ENCODE data around the gene PCID2.
"Not testable (repeated sequence)": the region's sequence is repeated elsewhere in the genome, so short reads cannot be mapped to it uniquely, and the experiment has no call there.

PCID2 gene

DNA sequence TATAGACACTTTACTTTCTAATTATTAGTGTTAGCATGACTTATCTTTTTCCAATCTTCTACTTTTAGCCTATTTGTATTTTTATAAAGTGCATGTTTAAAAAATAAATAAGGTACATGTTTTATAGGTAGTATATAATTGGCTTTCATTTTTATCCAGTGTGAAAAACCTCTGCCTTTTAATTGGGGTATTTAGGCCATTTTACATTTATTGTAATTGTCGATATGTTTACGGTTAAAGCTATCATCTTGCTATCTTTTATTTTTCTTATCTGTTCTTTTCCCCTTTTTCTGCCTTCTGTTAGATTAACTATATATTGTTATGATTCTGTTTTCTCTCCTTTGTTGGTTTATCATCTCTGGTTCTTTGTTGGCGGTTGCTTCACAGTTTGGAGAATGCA, 40.9 kb downstream of the PCID2 start:
- in situ Hi-C loops (cut with MboI; ENCODE audit: low pct_unique_long_range_greater_than_20kb, low sequenced_read_pairs, unreplicated experiment): no loop called here
- TF ChIP-seq, protein P1, sequence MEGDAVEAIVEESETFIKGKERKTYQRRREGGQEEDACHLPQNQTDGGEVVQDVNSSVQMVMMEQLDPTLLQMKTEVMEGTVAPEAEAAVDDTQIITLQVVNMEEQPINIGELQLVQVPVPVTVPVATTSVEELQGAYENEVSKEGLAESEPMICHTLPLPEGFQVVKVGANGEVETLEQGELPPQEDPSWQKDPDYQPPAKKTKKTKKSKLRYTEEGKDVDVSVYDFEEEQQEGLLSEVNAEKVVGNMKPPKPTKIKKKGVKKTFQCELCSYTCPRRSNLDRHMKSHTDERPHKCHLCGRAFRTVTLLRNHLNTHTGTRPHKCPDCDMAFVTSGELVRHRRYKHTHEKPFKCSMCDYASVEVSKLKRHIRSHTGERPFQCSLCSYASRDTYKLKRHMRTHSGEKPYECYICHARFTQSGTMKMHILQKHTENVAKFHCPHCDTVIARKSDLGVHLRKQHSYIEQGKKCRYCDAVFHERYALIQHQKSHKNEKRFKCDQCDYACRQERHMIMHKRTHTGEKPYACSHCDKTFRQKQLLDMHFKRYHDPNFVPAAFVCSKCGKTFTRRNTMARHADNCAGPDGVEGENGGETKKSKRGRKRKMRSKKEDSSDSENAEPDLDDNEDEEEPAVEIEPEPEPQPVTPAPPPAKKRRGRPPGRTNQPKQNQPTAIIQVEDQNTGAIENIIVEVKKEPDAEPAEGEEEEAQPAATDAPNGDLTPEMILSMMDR (IDR thresholded peaks at IDR 0.05; ENCODE audit: extremely low read depth, insufficient read depth, missing control alignments): no peak

DNA sequence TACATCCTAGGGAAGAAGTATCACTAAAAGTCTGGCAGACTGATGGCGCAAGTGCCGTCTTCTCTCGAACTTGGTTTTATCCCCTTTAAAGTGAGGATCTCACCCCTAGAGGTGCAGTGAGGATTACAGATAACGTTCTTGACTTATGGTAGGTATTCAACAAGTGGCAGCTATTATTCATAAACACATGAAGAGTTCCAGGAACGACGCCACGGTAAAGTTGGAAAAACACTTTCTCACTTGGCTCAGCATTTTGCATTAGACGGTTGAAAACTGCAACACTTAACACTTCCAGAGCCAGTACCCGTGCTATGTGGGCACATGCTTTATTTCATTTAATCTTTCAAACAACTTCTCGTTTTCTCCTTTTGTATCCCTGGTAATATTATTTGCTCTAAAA, 41.3 kb downstream of the PCID2 start:
- TF ChIP-seq, protein P1 (IDR thresholded peaks at IDR 0.05; ENCODE audit: extremely low read depth, insufficient read depth, missing control alignments): no peak
- in situ Hi-C loops (cut with MboI; ENCODE audit: low pct_unique_long_range_greater_than_20kb, low sequenced_read_pairs, unreplicated experiment): no loop called here
- DNase-seq (ENCODE audit: low spot score): no peak

More for the DNA sequence above, 40.9 kb downstream of the PCID2 start:
- no peak for DNase-seq (ENCODE audit: low spot score)

DNA sequence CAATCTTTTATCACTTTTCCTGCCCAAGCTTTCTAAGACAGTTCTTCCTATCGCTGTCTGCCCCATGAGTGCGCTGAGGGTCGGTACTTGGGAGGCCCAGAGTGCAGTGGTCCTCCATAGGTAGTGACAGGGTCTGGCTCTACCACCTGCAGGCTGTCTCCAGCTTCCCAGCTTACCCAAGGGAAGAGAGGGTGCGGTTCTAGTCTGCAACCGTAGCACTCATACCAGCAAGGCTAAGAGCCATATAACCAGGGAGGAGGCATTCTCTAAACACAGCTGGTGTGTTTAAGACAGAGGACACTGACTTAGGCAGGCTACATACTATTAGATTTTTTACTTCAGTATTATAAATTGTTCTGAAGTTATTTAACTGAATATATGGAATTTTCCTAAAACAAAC, 41.8 kb downstream of the PCID2 start:
- no peak for DNase-seq (ENCODE audit: low spot score)
- TF ChIP-seq, protein P1 (IDR thresholded peaks at IDR 0.05; ENCODE audit: extremely low read depth, insufficient read depth, missing control alignments): no peak
- in situ Hi-C loops (cut with MboI; ENCODE audit: low pct_unique_long_range_greater_than_20kb, low sequenced_read_pairs, unreplicated experiment): no loop called here

DNA sequence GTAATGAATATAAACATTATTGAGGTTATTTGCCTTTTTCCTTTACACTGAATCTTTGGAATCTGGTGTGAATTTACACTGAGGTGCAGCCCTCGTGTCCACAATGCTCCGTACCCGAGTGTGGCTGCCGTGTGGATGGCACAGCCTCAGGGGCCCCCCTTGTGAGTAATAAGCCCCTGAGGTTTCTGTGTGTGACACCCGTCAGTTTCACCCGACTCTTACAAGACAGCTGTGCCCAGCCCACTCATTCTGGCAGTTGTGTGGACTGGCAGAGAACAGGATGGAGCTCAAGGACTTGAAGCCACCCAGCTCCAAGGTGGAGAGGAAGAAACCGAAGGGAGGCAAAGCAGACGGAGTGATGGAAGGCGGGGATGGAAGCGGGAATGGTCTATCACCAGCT, 42.2 kb downstream of the PCID2 start:
- in situ Hi-C loops (cut with MboI; ENCODE audit: low pct_unique_long_range_greater_than_20kb, low sequenced_read_pairs, unreplicated experiment): no loop called here
- no peak for DNase-seq (ENCODE audit: low spot score)
- TF ChIP-seq, protein P1 (IDR thresholded peaks at IDR 0.05; ENCODE audit: extremely low read depth, insufficient read depth, missing control alignments): no peak

DNA sequence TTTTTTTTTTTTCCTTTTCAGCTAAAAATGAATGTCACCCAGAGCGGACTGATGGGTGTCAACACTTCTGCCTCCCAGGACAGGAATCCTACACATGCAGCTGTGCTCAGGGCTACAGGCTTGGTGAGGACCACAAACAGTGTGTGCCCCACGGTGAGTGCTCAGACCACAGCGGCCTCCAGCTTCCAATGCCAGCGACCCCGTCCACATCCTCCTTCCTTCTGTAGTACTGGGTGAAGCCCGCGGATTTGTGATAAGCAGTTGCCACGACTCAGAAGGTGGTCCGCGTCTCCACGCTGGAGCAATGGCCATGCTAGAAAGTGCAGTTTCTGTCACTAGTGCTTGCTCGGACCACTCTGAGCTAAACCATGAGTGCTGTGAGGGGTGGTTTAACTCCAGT, 44.0 kb downstream of the PCID2 start:
- TF ChIP-seq, protein P1 (IDR thresholded peaks at IDR 0.05; ENCODE audit: extremely low read depth, insufficient read depth, missing control alignments): no peak
- no peak for DNase-seq (ENCODE audit: low spot score)
- in situ Hi-C loops (cut with MboI; ENCODE audit: low pct_unique_long_range_greater_than_20kb, low sequenced_read_pairs, unreplicated experiment): no loop called here

DNA sequence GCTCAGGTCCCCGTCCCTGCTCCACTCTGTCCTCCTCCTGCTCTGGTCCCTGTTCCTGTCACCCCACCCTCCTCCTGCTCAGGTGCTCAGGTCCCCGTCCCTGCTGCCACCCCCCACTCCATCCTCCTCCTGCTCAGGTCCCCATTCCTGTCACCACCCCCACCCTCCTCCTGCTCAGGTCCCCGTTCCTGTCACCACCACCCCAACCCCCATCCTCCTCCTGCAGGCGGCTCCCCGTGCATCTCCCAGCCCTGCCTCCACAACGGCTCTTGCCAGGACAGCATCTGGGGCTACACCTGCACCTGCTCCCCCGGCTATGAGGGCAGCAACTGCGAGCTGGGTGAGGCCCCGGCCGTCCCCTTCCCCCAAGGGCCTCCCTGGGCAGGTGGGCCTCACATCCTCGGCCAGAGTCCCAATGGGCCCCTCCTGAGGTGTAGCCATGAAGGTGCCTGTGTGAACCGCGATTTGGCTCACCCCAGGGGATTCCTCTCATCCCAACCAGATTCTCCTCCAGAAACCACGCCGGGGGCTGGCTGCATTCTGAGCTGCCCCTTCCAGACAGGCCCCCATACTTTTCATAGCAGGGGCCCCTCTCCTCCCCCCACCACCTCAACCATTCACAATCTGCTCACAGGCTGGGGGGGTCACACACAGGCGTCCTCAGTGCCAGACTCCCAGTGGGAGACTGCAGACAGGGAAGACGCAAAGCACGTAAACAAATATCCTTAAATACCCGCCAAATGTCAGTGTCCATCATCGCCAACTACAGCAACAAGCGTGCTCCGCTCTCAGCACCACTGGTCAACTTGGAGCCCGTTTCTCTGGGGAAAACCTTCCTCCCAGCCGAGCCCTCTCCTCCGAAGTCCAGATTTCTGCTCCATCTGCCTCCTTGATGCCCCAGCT, 45.4 kb downstream of the PCID2 start:
- in situ Hi-C loops (cut with MboI; ENCODE audit: low pct_unique_long_range_greater_than_20kb, low sequenced_read_pairs, unreplicated experiment): no loop called here
- TF ChIP-seq, protein P1 (IDR thresholded peaks at IDR 0.05; ENCODE audit: extremely low read depth, insufficient read depth, missing control alignments): no peak
- DNase-seq (ENCODE audit: low spot score): no peak

DNA sequence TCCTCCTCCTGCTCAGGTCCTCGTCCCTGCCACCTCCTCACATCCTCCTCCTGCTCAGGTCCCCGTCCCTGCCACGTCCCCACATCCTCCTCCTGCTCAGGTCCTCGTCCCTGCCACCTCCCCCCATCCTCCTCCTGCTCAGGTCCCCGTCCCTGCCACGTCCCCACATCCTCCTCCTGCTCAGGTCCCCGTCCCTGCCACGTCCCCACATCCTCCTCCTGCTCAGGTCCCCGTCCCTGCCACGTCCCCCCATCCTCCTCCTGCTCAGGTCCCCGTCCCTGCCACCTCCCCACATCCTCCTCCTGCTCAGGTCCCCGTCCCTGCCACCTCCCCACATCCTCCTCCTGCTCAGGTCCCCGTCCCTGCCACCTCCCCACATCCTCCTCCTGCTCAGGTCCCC, 46.5 kb downstream of the PCID2 start:
- in situ Hi-C loops (cut with MboI; ENCODE audit: low pct_unique_long_range_greater_than_20kb, low sequenced_read_pairs, unreplicated experiment); DNase-seq (ENCODE audit: low spot score): not testable (repeated sequence)
